Endothelial cell of umbilical vein (primary cell): ENCODE measurements around the gene ELMO1.

Experiments used
- EZH2 ChIP-seq: IDR thresholded peaks from 2 replicates; pipeline ENCODE4 v1.6.1; 2012; ENCODE audit warnings: borderline replicate concordance, low read depth, mild to moderate bottlenecking, moderate library complexity, low read length, inconsistent platforms; ENCODE audit not compliant: severe bottlenecking
- FOS ChIP-seq: IDR thresholded peaks from 2 replicates; pipeline ENCODE4 v1.6.1; 2011; ENCODE audit warnings: mild to moderate bottlenecking, low read length, moderate library complexity, borderline replicate concordance; ENCODE audit not compliant: insufficient read depth
- GATA2 ChIP-seq: IDR thresholded peaks from 2 replicates; pipeline ENCODE4 v1.7.0; 2011; ENCODE audit warnings: low read depth, mild to moderate bottlenecking, moderate library complexity, mixed read lengths, low read length; ENCODE audit not compliant: insufficient read length, insufficient read depth
- JUN ChIP-seq: IDR thresholded peaks from 2 replicates; pipeline ENCODE4 v1.6.1; 2011; ENCODE audit warnings: borderline replicate concordance, low read depth; ENCODE audit not compliant: insufficient read length, insufficient read depth
- MAX ChIP-seq: IDR thresholded peaks from 2 replicates; pipeline ENCODE4 v1.6.1; 2011; ENCODE audit not compliant: insufficient read depth, insufficient read length
- MYC ChIP-seq: IDR thresholded peaks from one replicate; pipeline ENCODE4 v1.6.1; 2011; ENCODE audit warnings: mild to moderate bottlenecking, low read depth, low read length
- POLR2A ChIP-seq: IDR thresholded peaks from 2 replicates; pipeline ENCODE4 v1.6.1; 2012; ENCODE audit warnings: low read depth, mild to moderate bottlenecking, control low read depth, low read length
- POLR2AphosphoS5 ChIP-seq: IDR thresholded peaks from 2 replicates; pipeline ENCODE4 v1.6.1; 2012; ENCODE audit warnings: low read depth, mild to moderate bottlenecking, control low read depth, low read length, moderate library complexity; ENCODE audit not compliant: insufficient read depth
- TF ChIP-seq, protein P1 (sequence below), 2 donors: IDR thresholded peaks; 1 replicate in 1 of 2; 2 replicates in 1 of 2; pipeline ENCODE4 v1.5.1; 2011; ENCODE audit warnings: low read length in 2 of 2, mild to moderate bottlenecking in 2 of 2, moderate library complexity in 2 of 2, control low read depth in 1 of 2, inconsistent platforms in 1 of 2, low read depth in 1 of 2; ENCODE audit not compliant: insufficient read depth in 1 of 2; ENCODE audit errors: extremely low read depth in 1 of 2

DNA sequence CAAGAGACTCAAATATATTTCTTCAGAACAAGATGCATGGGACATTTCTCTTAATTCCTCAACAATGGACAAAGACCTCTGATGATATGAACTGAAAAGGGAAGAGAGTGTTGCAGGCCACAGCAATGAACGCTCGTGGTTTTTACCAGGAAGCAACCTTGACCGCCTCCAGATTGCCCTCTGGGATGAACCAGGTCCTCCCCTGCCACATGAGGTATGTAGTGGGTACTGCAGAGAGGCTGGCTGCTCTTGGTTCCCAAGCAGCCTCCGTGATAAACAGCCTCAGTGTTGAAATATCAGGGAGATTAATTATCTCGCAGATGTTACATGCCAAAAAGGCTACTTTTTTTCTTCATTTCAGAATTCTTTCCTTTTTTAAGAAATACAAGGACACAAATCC, 338.8 kb downstream of the ELMO1 start:
- TF ChIP-seq JUN = no peak
- TF ChIP-seq MAX = no peak
- no peak for TF ChIP-seq FOS
- TF ChIP-seq, protein P1, sequence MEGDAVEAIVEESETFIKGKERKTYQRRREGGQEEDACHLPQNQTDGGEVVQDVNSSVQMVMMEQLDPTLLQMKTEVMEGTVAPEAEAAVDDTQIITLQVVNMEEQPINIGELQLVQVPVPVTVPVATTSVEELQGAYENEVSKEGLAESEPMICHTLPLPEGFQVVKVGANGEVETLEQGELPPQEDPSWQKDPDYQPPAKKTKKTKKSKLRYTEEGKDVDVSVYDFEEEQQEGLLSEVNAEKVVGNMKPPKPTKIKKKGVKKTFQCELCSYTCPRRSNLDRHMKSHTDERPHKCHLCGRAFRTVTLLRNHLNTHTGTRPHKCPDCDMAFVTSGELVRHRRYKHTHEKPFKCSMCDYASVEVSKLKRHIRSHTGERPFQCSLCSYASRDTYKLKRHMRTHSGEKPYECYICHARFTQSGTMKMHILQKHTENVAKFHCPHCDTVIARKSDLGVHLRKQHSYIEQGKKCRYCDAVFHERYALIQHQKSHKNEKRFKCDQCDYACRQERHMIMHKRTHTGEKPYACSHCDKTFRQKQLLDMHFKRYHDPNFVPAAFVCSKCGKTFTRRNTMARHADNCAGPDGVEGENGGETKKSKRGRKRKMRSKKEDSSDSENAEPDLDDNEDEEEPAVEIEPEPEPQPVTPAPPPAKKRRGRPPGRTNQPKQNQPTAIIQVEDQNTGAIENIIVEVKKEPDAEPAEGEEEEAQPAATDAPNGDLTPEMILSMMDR (IDR thresholded peaks at IDR 0.05; ENCODE audit: extremely low read depth in 1 of 2, insufficient read depth in 1 of 2, low read depth in 1 of 2, low read length in 2 of 2) = no peak
- no peak for TF ChIP-seq POLR2A
- no peak for TF ChIP-seq POLR2AphosphoS5
- TF ChIP-seq EZH2 = no peak
- TF ChIP-seq MYC = no peak
- no peak for TF ChIP-seq GATA2
